MCF 10A (cell line): ENCODE data around the gene RPS29. TPM values are rescaled to one million over a fixed set of nuclear protein-coding genes. Genes with fewer than 3 reads are reported as not detected.

ENCODE experiments used
- BruUV-seq: library from RNA; stranded (reverse); fragments of 400-500 nt; replicated peaks from 2 replicates; lab custom pipeline; 2021; lab: Mats Ljungman, UMichigan
- CTCF ChIA-PET: fragments of 300-600 bp; sonication (Branson Sonifier 250); formaldehyde crosslinking; extraction: SDS; loops from one replicate; lab custom pipeline; 2021; ENCODE audit warnings: antibody characterized with exemption, inconsistent platforms; lab: Yijun Ruan, JAX
- POLR2A ChIA-PET: fragments of 300-600, 350-650 bp; sonication (Branson Sonifier 250); formaldehyde crosslinking; extraction: SDS; loops from one replicate; lab custom pipeline; 2020; ENCODE audit warnings: antibody characterized with exemption, inconsistent platforms; lab: Yijun Ruan, JAX
- DNase-seq: peaks from one replicate; pipeline ENCODE4 v3.0.0-alpha.2; 2018; ENCODE audit not compliant: unreplicated experiment
- H3K27ac Mint-ChIP-seq: one replicate; pipeline ENCODE4 v1.8.0; 2022; ENCODE audit warnings: mild to moderate bottlenecking, low read depth, mixed read lengths; ENCODE audit not compliant: unreplicated experiment
- H3K27me3 Mint-ChIP-seq: one replicate; pipeline ENCODE4 v1.8.0; 2022; ENCODE audit warnings: mixed read lengths; ENCODE audit not compliant: insufficient read depth, unreplicated experiment
- H3K36me3 Mint-ChIP-seq: one replicate; pipeline ENCODE4 v1.8.0; 2022; ENCODE audit warnings: mild to moderate bottlenecking, moderate library complexity, mixed read lengths; ENCODE audit not compliant: insufficient read depth, unreplicated experiment
- H3K4me1 Mint-ChIP-seq: one replicate; pipeline ENCODE4 v1.8.0; 2022; ENCODE audit warnings: mixed read lengths; ENCODE audit not compliant: insufficient read depth, unreplicated experiment
- H3K4me3 Mint-ChIP-seq: one replicate; pipeline ENCODE4 v1.8.0; 2022; ENCODE audit warnings: mild to moderate bottlenecking, moderate library complexity, mixed read lengths; ENCODE audit not compliant: unreplicated experiment
- H3K9me3 Mint-ChIP-seq: one replicate; pipeline ENCODE4 v1.8.0; 2022; ENCODE audit warnings: mixed read lengths; ENCODE audit not compliant: unreplicated experiment
- intact Hi-C: fragments of 100-400 bp; cut with micrococcal nuclease; formaldehyde crosslinking; loops from 2 replicates; pipeline ENCODE4 v1.14.1; 2022
- total RNA-seq: library from RNA; stranded (reverse); gene quantifications from 2 replicates; pipeline ENCODE4 v1.2.3, GENCODE V29; 2022
- TF ChIP-seq, protein P1 (sequence below): fragments of 200-600 bp; IDR thresholded peaks from one replicate; pipeline ENCODE4 v1.8.0; 2022; ENCODE audit warnings: antibody characterized with exemption, mild to moderate bottlenecking; ENCODE audit not compliant: unreplicated experiment

The RPS29 gene
- total RNA-seq, 1 experiment from 2014 or later = 1,499 TPM

DNA sequence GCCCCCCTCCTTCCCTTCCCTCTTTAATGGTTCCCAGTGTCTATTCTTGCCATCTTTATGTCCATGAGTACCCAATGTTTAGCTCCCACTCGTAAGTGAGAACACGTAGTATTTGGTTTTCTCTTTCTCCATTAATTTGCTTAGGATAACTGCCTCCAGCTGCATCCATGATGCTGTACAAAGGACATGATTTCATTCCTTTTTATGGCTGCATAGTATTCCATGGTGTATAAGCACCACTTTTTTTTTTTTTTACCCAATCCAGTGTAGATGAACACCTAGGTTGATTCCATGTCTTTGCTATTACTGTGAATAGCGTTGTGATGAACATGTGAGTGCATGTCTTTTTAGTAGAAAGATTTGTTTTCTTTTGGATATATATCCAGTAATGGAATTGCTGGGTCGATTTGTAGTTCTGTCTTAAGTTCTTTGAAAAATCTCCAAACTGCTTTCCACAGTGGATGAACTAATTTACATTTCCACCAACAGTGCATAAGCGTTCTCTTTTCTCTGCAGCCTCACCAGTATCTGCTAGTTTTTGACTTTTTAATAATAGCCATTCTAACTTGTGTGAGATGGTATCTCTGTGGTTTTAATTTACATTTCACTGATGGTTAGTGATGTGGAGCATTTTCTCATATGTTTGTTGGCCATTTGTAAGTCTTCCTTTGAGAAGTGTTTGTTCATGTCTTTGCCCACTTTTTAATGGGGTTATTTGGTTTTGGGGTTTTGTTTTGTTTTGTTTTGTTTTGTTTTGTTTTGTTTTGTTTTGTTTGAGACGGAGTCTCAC, 26.0 kb downstream of the RPS29 start:
- no peak overlapping the region for H3K27ac Mint-ChIP-seq
- TF ChIP-seq, protein P1, sequence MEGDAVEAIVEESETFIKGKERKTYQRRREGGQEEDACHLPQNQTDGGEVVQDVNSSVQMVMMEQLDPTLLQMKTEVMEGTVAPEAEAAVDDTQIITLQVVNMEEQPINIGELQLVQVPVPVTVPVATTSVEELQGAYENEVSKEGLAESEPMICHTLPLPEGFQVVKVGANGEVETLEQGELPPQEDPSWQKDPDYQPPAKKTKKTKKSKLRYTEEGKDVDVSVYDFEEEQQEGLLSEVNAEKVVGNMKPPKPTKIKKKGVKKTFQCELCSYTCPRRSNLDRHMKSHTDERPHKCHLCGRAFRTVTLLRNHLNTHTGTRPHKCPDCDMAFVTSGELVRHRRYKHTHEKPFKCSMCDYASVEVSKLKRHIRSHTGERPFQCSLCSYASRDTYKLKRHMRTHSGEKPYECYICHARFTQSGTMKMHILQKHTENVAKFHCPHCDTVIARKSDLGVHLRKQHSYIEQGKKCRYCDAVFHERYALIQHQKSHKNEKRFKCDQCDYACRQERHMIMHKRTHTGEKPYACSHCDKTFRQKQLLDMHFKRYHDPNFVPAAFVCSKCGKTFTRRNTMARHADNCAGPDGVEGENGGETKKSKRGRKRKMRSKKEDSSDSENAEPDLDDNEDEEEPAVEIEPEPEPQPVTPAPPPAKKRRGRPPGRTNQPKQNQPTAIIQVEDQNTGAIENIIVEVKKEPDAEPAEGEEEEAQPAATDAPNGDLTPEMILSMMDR = no peak
- ChIA-PET POLR2A (no interaction called here), CTCF (no interaction called here)
- no peak for DNase-seq
- BruUV-seq = no TSS peak
- H3K9me3 Mint-ChIP-seq = peaks cover 8% of the 10 kb centered on the region
- no peaks in the 10 kb centered on the region for H3K27me3 Mint-ChIP-seq
- H3K4me1 Mint-ChIP-seq = no peaks in the 10 kb centered on the region
- no peak overlapping the region for H3K4me3 Mint-ChIP-seq
- intact Hi-C loops = loop anchor here (10.0 kb wide), 1 partner anchor 385 kb away; no protein-coding TSS in a partner anchor
- no peaks in the 10 kb centered on the region for H3K36me3 Mint-ChIP-seq

DNA sequence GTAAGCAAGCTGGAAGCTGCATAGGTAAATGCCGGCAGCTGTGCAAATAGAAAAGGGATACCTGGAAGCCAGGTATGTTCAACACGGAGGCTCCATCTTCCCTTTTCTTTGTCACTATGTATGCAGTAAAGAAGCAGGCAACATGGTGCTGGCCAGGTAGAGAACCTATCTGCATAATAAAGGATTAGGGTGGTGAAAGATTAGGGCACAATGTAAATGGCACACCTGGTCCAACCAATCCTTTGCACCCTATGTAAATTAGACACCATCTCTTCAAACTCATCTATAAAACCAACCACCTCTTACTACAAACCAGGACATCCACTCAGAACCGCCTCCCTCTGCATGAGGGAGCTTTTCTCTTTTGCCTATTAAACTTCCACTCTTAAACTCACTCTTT, 32.3 kb downstream of the RPS29 start:
- no peaks in the 10 kb centered on the region for H3K9me3 Mint-ChIP-seq
- no peak for DNase-seq
- TF ChIP-seq, protein P1 = no peak
- intact Hi-C loops = loop anchor here (10.0 kb wide), 1 partner anchor 379 kb away; no protein-coding TSS in a partner anchor
- H3K36me3 Mint-ChIP-seq = no peaks in the 10 kb centered on the region
- no peak overlapping the region for H3K4me3 Mint-ChIP-seq
- ChIA-PET POLR2A (no interaction called here), CTCF (interaction anchor here (1.1 kb wide), 1 partner anchor 72 kb away, joined by 3 read pairs; no protein-coding TSS in a partner anchor)
- BruUV-seq = no TSS peak
- no peak overlapping the region for H3K27ac Mint-ChIP-seq
- H3K27me3 Mint-ChIP-seq = no peaks in the 10 kb centered on the region
- H3K4me1 Mint-ChIP-seq = no peaks in the 10 kb centered on the region

DNA sequence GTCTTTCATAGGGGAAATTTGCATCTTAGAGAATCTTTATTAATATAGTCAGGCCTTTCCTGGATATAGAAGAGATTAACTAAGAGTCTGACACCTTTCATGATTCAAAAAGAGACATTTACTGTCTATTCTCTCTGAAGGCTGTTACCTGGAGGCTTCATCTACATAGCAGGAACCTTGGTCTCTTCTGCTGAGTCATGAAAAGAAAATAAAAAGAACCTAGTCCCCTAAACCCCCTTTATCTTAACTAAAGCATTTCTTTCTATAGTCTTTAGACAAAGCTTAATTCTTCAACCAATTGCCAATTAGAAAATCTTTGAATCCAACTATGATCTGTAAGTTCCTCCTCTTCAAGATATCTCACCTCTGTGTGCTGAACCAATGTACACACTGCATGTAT, 33.1 kb downstream of the RPS29 start:
- H3K9me3 Mint-ChIP-seq = no peaks in the 10 kb centered on the region
- no peaks in the 10 kb centered on the region for H3K36me3 Mint-ChIP-seq
- ChIA-PET POLR2A (no interaction called here), CTCF (interaction anchor here (1.1 kb wide), 2 partner anchors 49 to 71 kb away, joined by 3 to 4 read pairs; no protein-coding TSS in a partner anchor)
- intact Hi-C loops = loop anchor here (10.0 kb wide), 1 partner anchor 378 kb away; no protein-coding TSS in a partner anchor
- H3K27me3 Mint-ChIP-seq = no peaks in the 10 kb centered on the region
- DNase-seq = no peak
- H3K4me3 Mint-ChIP-seq = no peak overlapping the region
- no TSS peak for BruUV-seq
- TF ChIP-seq, protein P1 = no peak
- H3K4me1 Mint-ChIP-seq = no peaks in the 10 kb centered on the region
- no peak overlapping the region for H3K27ac Mint-ChIP-seq

DNA sequence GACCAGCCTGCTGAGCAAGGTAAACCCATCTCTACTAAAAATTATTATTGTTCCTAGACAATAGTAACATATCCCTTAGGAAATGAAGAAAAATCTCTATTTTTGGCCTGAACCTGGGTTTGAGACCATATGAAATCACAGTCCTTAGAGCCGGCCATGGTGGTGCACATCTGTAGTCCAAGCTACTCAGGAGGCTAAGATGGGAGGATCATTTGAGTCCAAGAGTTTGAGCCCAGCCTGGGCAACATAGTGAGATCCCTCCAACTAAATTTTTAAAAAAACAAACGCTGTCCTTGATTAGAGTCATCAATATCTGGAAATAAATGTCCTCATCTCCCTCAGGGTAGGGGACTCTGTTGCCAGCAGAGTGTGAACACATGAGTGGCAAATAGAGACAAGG, 34.6 kb downstream of the RPS29 start:
- intact Hi-C loops = loop anchor here (10.0 kb wide), 1 partner anchor 377 kb away; no protein-coding TSS in a partner anchor
- CTCF ChIA-PET = interaction anchor here (0.5 to 4.4 kb wide), 8 partner anchors 18 to 92 kb away, joined by 3 to 28 read pairs (median 4); partner anchors contain the start of gene RPS29

More for the DNA sequence above, 34.6 kb downstream of the RPS29 start:
- BruUV-seq = no TSS peak
- H3K4me1 Mint-ChIP-seq = no peaks in the 10 kb centered on the region
- no peaks in the 10 kb centered on the region for H3K36me3 Mint-ChIP-seq
- TF ChIP-seq, protein P1 = no peak
- H3K9me3 Mint-ChIP-seq = no peaks in the 10 kb centered on the region
- no peak overlapping the region for H3K27ac Mint-ChIP-seq
- no peak for DNase-seq
- POLR2A ChIA-PET = no interaction called here
- no peak overlapping the region for H3K4me3 Mint-ChIP-seq
- H3K27me3 Mint-ChIP-seq = no peaks in the 10 kb centered on the region
